HG03025 (cell line): ENCODE results near the gene CFAP251.

ENCODE experiments used
- ATAC-seq: cut with Tn5 transposase; IDR thresholded peaks from one replicate; pipeline ENCODE4 v1.9.1; 2021; ENCODE audit warnings: mild to moderate bottlenecking, moderate library complexity; ENCODE audit not compliant: unreplicated experiment, low FRiP score

Gene CFAP251

GRCh38 chr12:121939992-121940766 lies 21.8 kb downstream of the CFAP251 start:
- ATAC-seq, result no peak

GRCh38 chr12:121942145-121942718 lies 23.8 kb downstream of the CFAP251 start:
- no peak for ATAC-seq

- ATAC-seq, result no peak
Measured at GRCh38 chr12:121943926-121944325, 25.5 kb downstream of the CFAP251 start.

GRCh38 chr12:121946313-121947025 lies 28.1 kb downstream of the CFAP251 start:
- no peak for ATAC-seq

GRCh38 chr12:121947981-121948380 lies 29.6 kb downstream of the CFAP251 start:
- ATAC-seq, result no peak

- no peak for ATAC-seq
Measured at GRCh38 chr12:121949648-121950397, 31.4 kb downstream of the CFAP251 start.

- no peak for ATAC-seq
Measured at GRCh38 chr12:121953117-121953692, 34.8 kb downstream of the CFAP251 start.

- no peak for ATAC-seq
Measured at GRCh38 chr12:121953695-121954094, 35.3 kb downstream of the CFAP251 start.

- no peak for ATAC-seq
Measured at GRCh38 chr12:121955258-121956237, 37.2 kb downstream of the CFAP251 start.

GRCh38 chr12:121957861-121958515 lies 39.6 kb downstream of the CFAP251 start:
- ATAC-seq, result no peak

- no peak for ATAC-seq
Measured at GRCh38 chr12:121958541-121959240, 40.3 kb downstream of the CFAP251 start.

GRCh38 chr12:121960541-121960940 lies 42.1 kb downstream of the CFAP251 start:
- ATAC-seq, result no peak

GRCh38 chr12:121961195-121961879 lies 42.9 kb downstream of the CFAP251 start:
- ATAC-seq, result no peak

GRCh38 chr12:121963341-121964018 lies 45.1 kb downstream of the CFAP251 start:
- no peak for ATAC-seq

GRCh38 chr12:121964813-121965643 lies 46.6 kb downstream of the CFAP251 start:
- ATAC-seq, result no peak

GRCh38 chr12:121966959-121967358 lies 48.6 kb downstream of the CFAP251 start:
- no peak for ATAC-seq
